ENCODE data around the gene POLD3. TPM values are rescaled to one million over a fixed set of nuclear protein-coding genes. Genes with fewer than 3 reads are reported as not detected.
A peak's percentile ranks its signal among the peaks of the same experiment; 100 is the strongest.

POLD3 gene
- total and polyA plus RNA-seq, 10 of the 15 experiments (the other 5 are each of a cell fraction or from before 2014, with no cell fraction given), result 23.8 to 63.7 (median 38.7) TPM

DNA sequence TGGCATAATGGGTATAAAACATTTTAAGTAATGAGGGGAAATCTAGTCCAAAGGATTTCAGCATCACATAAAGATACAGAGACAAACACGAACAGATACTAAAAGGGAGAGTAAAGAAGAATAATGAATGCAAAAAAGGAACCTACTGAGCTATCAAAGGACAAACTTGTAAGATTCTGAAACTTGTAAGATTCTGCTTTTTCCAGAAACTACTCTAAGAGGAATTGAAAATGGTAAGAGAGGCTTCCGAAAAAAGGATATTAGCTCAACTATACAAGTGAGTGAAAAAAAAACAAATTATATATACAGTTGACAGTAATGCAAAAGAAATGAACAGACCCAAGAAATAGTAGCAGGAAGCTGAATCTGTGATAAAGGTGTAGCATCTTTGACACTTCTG is 37.7 kb downstream of the POLD3 start:
- 23% methylated on average over 2 of the region's 2 CpGs for WGBS (ENCODE audit: insufficient coverage, insufficient replicate concordance, low lambda C conversion rate, missing lambda C conversion rate)
- Histone ChIP-seq H3K4me3 (no peak overlapping the region), H3K79me2 (ENCODE audit: control insufficient read depth, insufficient read depth, low read length) (no peaks in the 10 kb centered on the region), H3K36me3 (ENCODE audit: control insufficient read depth in 2 of 2, insufficient read depth in 2 of 2, low read length in 1 of 2) (peaks cover 0 to 16% of the 10 kb centered on the region in 2 experiments; a peak in 3 of 4 replicates), H3K4me2 (ENCODE audit: control insufficient read depth, insufficient read depth) (peak overlapping the region; percentile 50; the same call in 1 of the 2 replicates), H3K9ac (ENCODE audit: control insufficient read depth, insufficient read depth, low read length) (no peak overlapping the region), H3K27me3 (replicated peaks in 1 of 2; ENCODE audit: control insufficient read depth in 2 of 2, insufficient read depth in 2 of 2, low read length in 1 of 2) (no peaks in the 10 kb centered on the region), H4K20me1 (ENCODE audit: control insufficient read depth, insufficient read depth) (no peaks in the 10 kb centered on the region), H3K9me3 (replicated peaks; ENCODE audit: control insufficient read depth, insufficient read depth, low read length) (no peaks in the 10 kb centered on the region), H3K4me1 (ENCODE audit: control insufficient read depth, insufficient read depth, low read length) (peaks cover 17% of the 10 kb centered on the region), H2AFZ (ENCODE audit: control insufficient read depth, low read depth, low read length) (no peak overlapping the region), H3K27ac (ENCODE audit: control insufficient read depth, insufficient read depth) (no peak overlapping the region)
- SMC1A ChIA-PET (ENCODE audit: uncharacterized antibody, unreplicated experiment), result interaction anchor here (2.4 kb wide), 1 partner anchor 9 kb away, joined by 12 read pairs; no protein-coding TSS in a partner anchor
- in situ Hi-C loops (cut with MboI), result no loop called here
- no peak for FAIRE-seq
- RAD21 ChIA-PET (ENCODE audit: unreplicated experiment), result no interaction called here
- BruUV-seq (replicated peaks), result no TSS peak
- CTCF ChIA-PET, result interaction anchor here (0.6 kb wide), 1 partner anchor 149 kb away, joined by 3 read pairs; no protein-coding TSS in a partner anchor
- ATAC-seq, result no peak
- intact Hi-C loops (cut with micrococcal nuclease; ENCODE audit: unreplicated experiment), result no loop called here
- DNase-seq (ENCODE audit: low read depth, low spot score), result no peak
- POLR2A ChIA-PET, result no interaction called here
- TF ChIP-seq ETV6 (conservative IDR thresholded peaks at IDR 0.05 in 1 of 2, IDR thresholded peaks at IDR 0.05 in 1 of 2; ENCODE audit: borderline replicate concordance in 1 of 2, low read depth in 1 of 2), result no peak
- 0 out of 2 replicates have a peak, but pooled peaks have one; percentile 26 for TF ChIP-seq NFIC (IDR thresholded peaks at IDR 0.05; ENCODE audit: low read depth, low read length)

DNA sequence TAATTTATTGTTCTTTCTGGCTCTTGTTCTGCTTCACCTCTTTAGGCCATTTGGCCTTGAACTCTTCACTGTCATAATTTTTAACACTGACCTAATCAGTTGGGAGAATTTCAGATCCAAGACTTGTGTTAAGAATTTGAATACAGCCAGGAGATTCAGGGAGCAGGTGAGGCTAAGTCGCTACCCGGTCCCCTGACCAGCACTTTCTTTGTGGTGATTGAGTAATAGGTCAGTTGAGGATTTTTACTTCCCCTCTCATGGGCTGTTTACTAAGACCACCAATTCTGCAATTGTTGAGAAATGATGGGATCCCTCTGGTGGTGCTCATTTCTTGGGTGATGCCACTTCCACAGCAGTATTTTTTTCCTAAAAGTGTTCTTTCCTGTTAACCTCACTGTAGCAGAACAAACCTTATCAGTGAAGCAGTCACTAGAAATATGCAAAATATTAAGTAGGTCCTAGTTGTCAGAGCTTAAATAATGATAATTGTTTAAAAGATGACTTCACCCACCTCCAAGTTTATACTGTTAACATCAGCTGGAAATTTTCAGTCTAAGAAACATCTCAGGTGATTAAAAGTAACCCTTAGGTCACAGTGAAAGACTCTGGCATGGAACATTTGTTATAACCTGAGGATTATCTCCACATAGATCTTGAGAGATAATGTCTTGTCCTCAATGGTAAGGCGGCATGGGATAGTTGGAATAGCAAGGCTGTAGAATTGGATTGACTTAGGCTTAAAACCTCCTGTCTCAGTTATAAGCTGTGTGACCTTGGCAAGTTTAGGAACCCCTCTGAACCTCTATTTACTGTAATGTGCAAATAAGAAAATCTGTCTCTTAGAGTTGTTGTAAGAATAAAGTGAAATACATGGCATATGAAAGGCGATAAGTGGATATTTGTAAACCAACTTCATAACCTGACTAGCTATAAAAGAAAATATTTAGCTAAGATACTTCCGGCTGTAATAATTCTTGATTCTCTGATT is 41.3 kb downstream of the POLD3 start:
- H3K27me3 ChIP-seq (replicated peaks in 1 of 2; ENCODE audit: control insufficient read depth in 2 of 2, insufficient read depth in 2 of 2, low read length in 1 of 2), result no peaks in the 10 kb centered on the region
- H3K27ac ChIP-seq (ENCODE audit: control insufficient read depth, insufficient read depth), result no peak overlapping the region
- intact Hi-C loops (cut with micrococcal nuclease; ENCODE audit: unreplicated experiment) (no loop called here), in situ Hi-C loops (cut with MboI) (no loop called here)
- no peak for ATAC-seq
- peaks cover 5 to 28% of the 10 kb centered on the region in 2 experiments for H3K36me3 ChIP-seq (ENCODE audit: control insufficient read depth in 2 of 2, insufficient read depth in 2 of 2, low read length in 1 of 2)
- no peaks in the 10 kb centered on the region for H3K79me2 ChIP-seq (ENCODE audit: control insufficient read depth, insufficient read depth, low read length)
- H4K20me1 ChIP-seq (ENCODE audit: control insufficient read depth, insufficient read depth), result no peaks in the 10 kb centered on the region
- ChIA-PET POLR2A (no interaction called here), CTCF (interaction anchor here (0.8 to 1.4 kb wide), 3 partner anchors 26 to 149 kb away, joined by 3 to 4 read pairs (median 3); no protein-coding TSS in a partner anchor), RAD21 (ENCODE audit: unreplicated experiment) (no interaction called here), SMC1A (ENCODE audit: uncharacterized antibody, unreplicated experiment) (no interaction called here)
- no peak overlapping the region for H3K9ac ChIP-seq (ENCODE audit: control insufficient read depth, insufficient read depth, low read length)
- H3K4me2 ChIP-seq (ENCODE audit: control insufficient read depth, insufficient read depth), result no peak overlapping the region
- no peak overlapping the region for H3K4me3 ChIP-seq
- no peaks in the 10 kb centered on the region for H3K9me3 ChIP-seq (replicated peaks; ENCODE audit: control insufficient read depth, insufficient read depth, low read length)
- H2AFZ ChIP-seq (ENCODE audit: control insufficient read depth, low read depth, low read length), result no peak overlapping the region
- no peak for DNase-seq (ENCODE audit: low read depth, low spot score)
- no peak for TF ChIP-seq YBX1 (IDR thresholded peaks at IDR 0.05)
- TF ChIP-seq, protein P1, sequence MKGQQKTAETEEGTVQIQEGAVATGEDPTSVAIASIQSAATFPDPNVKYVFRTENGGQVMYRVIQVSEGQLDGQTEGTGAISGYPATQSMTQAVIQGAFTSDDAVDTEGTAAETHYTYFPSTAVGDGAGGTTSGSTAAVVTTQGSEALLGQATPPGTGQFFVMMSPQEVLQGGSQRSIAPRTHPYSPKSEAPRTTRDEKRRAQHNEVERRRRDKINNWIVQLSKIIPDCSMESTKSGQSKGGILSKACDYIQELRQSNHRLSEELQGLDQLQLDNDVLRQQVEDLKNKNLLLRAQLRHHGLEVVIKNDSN (IDR thresholded peaks at IDR 0.05; ENCODE audit: borderline replicate concordance, extremely low read length, insufficient read depth, low read depth, low read length), result no peak
- BruUV-seq (replicated peaks), result no TSS peak
- no peak for FAIRE-seq
- 99% methylated on average over 5 of the region's 5 CpGs for WGBS (ENCODE audit: insufficient coverage, insufficient replicate concordance, low lambda C conversion rate, missing lambda C conversion rate)
- peaks cover 17% of the 10 kb centered on the region for H3K4me1 ChIP-seq (ENCODE audit: control insufficient read depth, insufficient read depth, low read length)
